ENCODE data around the gene GPC3.

Gene GPC3

GRCh38 chrX:133884430-133885394 is 100.7 kb downstream of the GPC3 start:
- DNase-seq (ENCODE audit: low spot score) = no peak

- DNase-seq (ENCODE audit: low spot score) = no peak
Measured at GRCh38 chrX:133881893-133882292, 103.5 kb downstream of the GPC3 start.

GRCh38 chrX:133881007-133881406 is 104.4 kb downstream of the GPC3 start:
- DNase-seq (ENCODE audit: low spot score) = no peak

- DNase-seq (ENCODE audit: low spot score) = no peak
Measured at GRCh38 chrX:133880032-133880443, 105.4 kb downstream of the GPC3 start.

GRCh38 chrX:133878710-133879109 is 106.7 kb downstream of the GPC3 start:
- DNase-seq (ENCODE audit: low spot score) = no peak

- DNase-seq (ENCODE audit: low spot score) = no peak
Measured at GRCh38 chrX:133876646-133877045, 108.7 kb downstream of the GPC3 start.

GRCh38 chrX:133869270-133869669 is 116.1 kb downstream of the GPC3 start:
- no peak for DNase-seq (ENCODE audit: low spot score)

- DNase-seq (ENCODE audit: low spot score) = no peak
Measured at GRCh38 chrX:133868682-133869081, 116.7 kb downstream of the GPC3 start.

- DNase-seq (ENCODE audit: low spot score) = no peak
Measured at GRCh38 chrX:133868250-133868649, 117.1 kb downstream of the GPC3 start.

GRCh38 chrX:133865761-133866471 is 119.5 kb downstream of the GPC3 start:
- no peak for DNase-seq (ENCODE audit: low spot score)

- no peak for DNase-seq (ENCODE audit: low spot score)
Measured at GRCh38 chrX:133864236-133864635, 121.2 kb downstream of the GPC3 start.

GRCh38 chrX:133859860-133860259 is 125.5 kb downstream of the GPC3 start:
- DNase-seq (ENCODE audit: low spot score) = no peak

GRCh38 chrX:133859336-133859735 is 126.1 kb downstream of the GPC3 start:
- DNase-seq (ENCODE audit: low spot score) = no peak

GRCh38 chrX:133857640-133858269 is 127.6 kb downstream of the GPC3 start:
- no peak for DNase-seq (ENCODE audit: low spot score)

- DNase-seq (ENCODE audit: low spot score) = no peak
Measured at GRCh38 chrX:133856819-133857218, 128.6 kb downstream of the GPC3 start.

GRCh38 chrX:133854290-133854689 is 131.1 kb downstream of the GPC3 start:
- no peak for DNase-seq (ENCODE audit: low spot score)

GRCh38 chrX:133852837-133853356 is 132.5 kb downstream of the GPC3 start:
- no peak for DNase-seq (ENCODE audit: low spot score)

- DNase-seq (ENCODE audit: low spot score) = no peak
Measured at GRCh38 chrX:133852401-133852800, 133.0 kb downstream of the GPC3 start.

- DNase-seq (ENCODE audit: low spot score) = no peak
Measured at GRCh38 chrX:133850399-133850798, 135.0 kb downstream of the GPC3 start.

- DNase-seq (ENCODE audit: low spot score) = no peak
Measured at GRCh38 chrX:133849676-133850075, 135.7 kb downstream of the GPC3 start.

GRCh38 chrX:133847340-133847994 is 137.9 kb downstream of the GPC3 start:
- DNase-seq (ENCODE audit: low spot score) = no peak

- no peak for DNase-seq (ENCODE audit: low spot score)
Measured at GRCh38 chrX:133846311-133846710, 139.1 kb downstream of the GPC3 start.

Measured in LoVo (cell line).